HEK293T (cell line): ENCODE results near the gene CHAMP1.
"Not testable (repeated sequence)": the region's sequence is repeated elsewhere in the genome, so short reads cannot be mapped to it uniquely, and the experiment has no call there.

Experiments used
- CTCF ChIA-PET: fragments of 350-600 bp; formaldehyde crosslinking; extraction: SDS; loops from one replicate; lab custom pipeline; 2021; ENCODE audit warnings: antibody characterized with exemption, inconsistent platforms; lab: Yijun Ruan, JAX
- POLR2A ChIA-PET: fragments of 350-600 bp; formaldehyde crosslinking; extraction: SDS; loops from one replicate; lab custom pipeline; 2020; ENCODE audit warnings: antibody characterized with exemption, inconsistent platforms; lab: Yijun Ruan, JAX
- DNase-seq: peaks from one replicate; pipeline ENCODE4 v3.0.0; 2012; ENCODE audit warnings: mixed read lengths; ENCODE audit errors: extremely low spot score
- ARNT ChIP-seq: fragments of 450-650 bp; IDR thresholded peaks from 2 replicates; pipeline ENCODE4 v1.6.1; 2017; ENCODE audit warnings: mild to moderate bottlenecking
- BHLHE40 ChIP-seq: fragments of 450-650 bp; IDR thresholded peaks from 2 replicates; pipeline ENCODE4 v1.6.1; 2016; ENCODE audit warnings: mild to moderate bottlenecking, moderate library complexity, borderline replicate concordance
- CTBP1 ChIP-seq: fragments of 450-650 bp; IDR thresholded peaks from 2 replicates; pipeline ENCODE4 v1.6.1; 2016; ENCODE audit warnings: borderline replicate concordance
- ELF4 ChIP-seq: fragments of 450-650 bp; IDR thresholded peaks from 2 replicates; pipeline ENCODE4 v1.6.1; 2017; ENCODE audit warnings: antibody characterized with exemption
- FOXA1 ChIP-seq: fragments of 450-650 bp; IDR thresholded peaks from 2 replicates; pipeline ENCODE4 v1.6.1; 2016; ENCODE audit warnings: mild to moderate bottlenecking
- FOXK2 ChIP-seq: fragments of 450-650 bp; IDR thresholded peaks from 2 replicates; pipeline ENCODE4 v1.6.1; 2016; ENCODE audit warnings: mild to moderate bottlenecking
- FOXM1 ChIP-seq: fragments of 450-650 bp; IDR thresholded peaks from 2 replicates; pipeline ENCODE4 v1.6.1; 2017; ENCODE audit warnings: mild to moderate bottlenecking, borderline replicate concordance
- HDGF ChIP-seq: fragments of 450-650 bp; IDR thresholded peaks from 2 replicates; pipeline ENCODE4 v1.6.1; 2017; ENCODE audit warnings: antibody characterized with exemption, borderline replicate concordance
- L3MBTL2 ChIP-seq: fragments of 450-650 bp; conservative IDR thresholded peaks from 2 replicates; pipeline ENCODE4 v1.6.1; 2016; ENCODE audit warnings: mild to moderate bottlenecking
- LEF1 ChIP-seq: fragments of 450-650 bp; IDR thresholded peaks from 2 replicates; pipeline ENCODE4 v1.6.1; 2017; ENCODE audit warnings: mild to moderate bottlenecking, borderline replicate concordance
- NFRKB ChIP-seq: fragments of 450-650 bp; IDR thresholded peaks from 2 replicates; pipeline ENCODE4 v1.6.1; 2016; ENCODE audit warnings: mild to moderate bottlenecking, moderate library complexity
- PKNOX1 ChIP-seq: fragments of 450-650 bp; IDR thresholded peaks from 2 replicates; pipeline ENCODE4 v1.6.1; 2016
- SP1 ChIP-seq: fragments of 450-650 bp; IDR thresholded peaks from 2 replicates; pipeline ENCODE4 v1.6.1; 2017
- SUZ12 ChIP-seq: fragments of 450-650 bp; IDR thresholded peaks from 2 replicates; pipeline ENCODE4 v1.6.1; 2016; ENCODE audit warnings: mild to moderate bottlenecking
- TARDBP ChIP-seq: fragments of 450-650 bp; IDR thresholded peaks from 2 replicates; pipeline ENCODE4 v1.6.1; 2016
- ZNF384 ChIP-seq: fragments of 450-650 bp; IDR thresholded peaks from 2 replicates; pipeline ENCODE4 v1.6.1; 2016

The CHAMP1 gene

DNA sequence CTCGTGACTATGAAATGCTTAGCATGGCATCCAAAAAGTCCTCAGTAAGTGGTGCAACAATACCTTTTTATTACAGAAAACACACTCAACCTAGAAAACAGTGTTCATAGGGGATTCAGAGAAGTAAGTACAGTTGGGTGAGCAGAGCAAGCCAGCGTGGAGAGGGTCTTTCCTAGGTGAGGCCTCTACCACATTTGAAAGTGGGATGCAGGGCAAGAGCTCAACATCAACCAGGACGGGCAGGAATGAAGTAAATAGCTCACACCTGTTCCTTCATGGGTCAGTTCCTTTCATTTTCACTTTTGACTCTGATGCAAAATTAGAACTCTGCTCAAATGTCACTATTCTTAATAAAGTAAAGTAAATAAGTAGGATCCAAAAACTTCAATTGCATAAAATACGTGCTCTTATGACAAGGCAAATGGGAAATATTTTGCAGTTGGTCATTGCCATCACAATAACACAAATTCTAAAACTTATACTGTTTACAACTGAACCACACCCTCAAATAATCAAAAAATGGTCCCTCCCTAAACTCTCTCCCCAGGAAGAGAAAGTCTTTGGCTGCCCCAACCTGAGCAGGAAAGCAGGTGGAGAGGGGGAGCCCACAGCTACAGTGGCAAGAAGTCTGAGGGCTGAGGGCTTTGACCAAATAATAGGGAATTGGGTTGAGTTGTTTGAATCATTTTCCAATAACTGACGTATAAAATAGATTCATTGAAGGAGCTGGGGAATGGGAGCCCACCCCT is 20.2 kb downstream of the CHAMP1 start:
- TF ChIP-seq FOXM1, result no peak
- no peak for TF ChIP-seq CTBP1
- no peak for TF ChIP-seq BHLHE40
- no peak for TF ChIP-seq L3MBTL2
- TF ChIP-seq TARDBP, result no peak
- TF ChIP-seq LEF1, result no peak
- no peak for TF ChIP-seq SUZ12
- TF ChIP-seq ELF4, result no peak
- no peak for TF ChIP-seq PKNOX1
- TF ChIP-seq ARNT, result no peak
- TF ChIP-seq ZNF384, result no peak
- no peak for TF ChIP-seq FOXA1
- TF ChIP-seq FOXK2, result no peak
- no peak for TF ChIP-seq SP1
- no peak for TF ChIP-seq HDGF
- TF ChIP-seq NFRKB, result no peak
- POLR2A ChIA-PET, result no interaction called here
- CTCF ChIA-PET, result interaction anchor here (0.9 kb wide), 1 partner anchor 18 kb away, joined by 3 read pairs; no protein-coding TSS in a partner anchor
- no peak for DNase-seq

DNA sequence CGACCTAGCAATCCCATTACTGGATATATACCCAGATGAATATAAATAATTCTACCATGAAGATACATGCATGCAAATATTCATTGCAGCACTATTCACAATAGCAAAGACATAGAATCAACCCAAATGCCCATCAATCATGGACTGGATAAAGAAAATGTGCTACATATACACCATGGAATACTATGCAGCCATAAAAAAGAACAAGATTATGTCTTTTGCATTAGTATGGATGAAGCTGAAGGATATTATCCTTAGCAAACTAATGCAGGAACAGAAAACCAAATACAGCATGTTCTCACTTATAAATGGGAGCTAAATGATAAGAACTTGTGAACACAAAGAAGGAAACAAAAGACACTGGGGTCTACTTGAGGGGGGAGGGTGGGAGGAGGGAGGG is 22.2 kb downstream of the CHAMP1 start:
- DNase-seq, POLR2A ChIA-PET, CTCF ChIA-PET: not testable (repeated sequence)

DNA sequence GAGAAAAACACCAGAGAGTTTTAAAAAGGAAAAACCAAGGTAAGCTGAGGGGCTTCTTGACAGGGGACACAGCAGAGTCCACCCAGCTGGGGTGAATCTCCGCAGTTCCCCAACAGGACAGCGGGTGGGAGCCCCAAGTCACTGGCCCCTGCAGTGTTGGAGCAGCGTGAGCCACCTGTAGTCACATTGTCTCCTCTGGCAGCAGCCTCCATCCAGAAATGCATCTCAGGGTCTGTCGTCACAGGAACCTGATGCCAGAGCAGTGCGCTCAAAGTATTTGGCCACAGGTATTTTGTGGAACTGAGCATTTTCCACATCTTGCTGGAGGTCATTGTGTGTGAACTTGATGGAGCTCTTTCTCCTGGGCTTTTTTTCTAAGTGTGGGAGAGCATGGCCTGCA is 24.7 kb downstream of the CHAMP1 start:
- ChIA-PET CTCF (no interaction called here), POLR2A (no interaction called here)

DNA sequence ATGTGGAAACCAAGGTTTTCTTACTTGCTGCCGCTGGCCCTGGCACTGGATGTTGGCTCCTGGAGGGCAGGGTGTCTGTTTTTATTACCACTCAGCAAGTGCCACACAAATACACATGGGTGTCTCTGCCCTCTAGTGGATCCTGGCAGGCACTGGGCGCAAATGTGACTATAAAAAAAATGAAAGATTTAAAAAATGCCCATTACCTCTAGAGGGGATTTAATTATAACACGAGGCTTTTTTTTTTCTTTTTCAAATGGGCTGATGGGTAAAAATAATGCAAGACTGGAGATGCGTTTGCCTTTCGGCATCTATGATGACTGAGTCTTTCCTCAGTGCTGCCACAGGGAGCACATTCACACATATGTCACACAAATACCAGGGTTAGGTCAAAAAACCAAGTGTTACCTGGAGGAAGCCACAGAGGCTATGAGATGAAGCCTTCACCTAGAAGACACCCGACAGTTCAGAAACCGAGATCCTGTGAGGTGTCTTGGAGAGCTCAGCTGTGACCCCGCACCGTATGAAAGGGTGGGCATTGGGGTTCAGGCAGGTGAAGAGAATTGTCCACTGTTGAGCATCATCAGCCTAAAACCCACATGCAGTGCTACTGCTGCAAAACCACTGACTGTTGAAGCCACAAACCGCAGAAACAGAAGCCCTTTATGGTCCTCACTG is 25.7 kb downstream of the CHAMP1 start:
- POLR2A ChIA-PET, result no interaction called here
- no peak for DNase-seq
- CTCF ChIA-PET, result no interaction called here
- TF ChIP-seq SP1 (no peak), SUZ12 (no peak), TARDBP (no peak), ELF4 (no peak), FOXM1 (no peak), PKNOX1 (no peak), NFRKB (no peak), CTBP1 (no peak), BHLHE40 (no peak), ARNT (no peak), LEF1 (no peak), L3MBTL2 (no peak), ZNF384 (no peak), HDGF (no peak), FOXK2 (no peak)

More for the DNA sequence above, 24.7 kb downstream of the CHAMP1 start:
- DNase-seq, result no peak
- TF ChIP-seq BHLHE40 (no peak), ZNF384 (no peak), SUZ12 (no peak), NFRKB (no peak), ELF4 (no peak), FOXA1 (no peak), TARDBP (no peak), HDGF (no peak), CTBP1 (no peak), FOXM1 (no peak), SP1 (no peak), L3MBTL2 (no peak), ARNT (no peak), LEF1 (no peak), PKNOX1 (no peak), FOXK2 (no peak)

GRCh38 chr13:114341003-114341777 is 26.9 kb downstream of the CHAMP1 start:
- DNase-seq, result no peak
- POLR2A ChIA-PET, result no interaction called here
- no peak for TF ChIP-seq L3MBTL2
- no peak for TF ChIP-seq FOXK2
- no peak for TF ChIP-seq TARDBP
- TF ChIP-seq ELF4, result no peak
- TF ChIP-seq NFRKB, result no peak
- no peak for TF ChIP-seq SP1
- TF ChIP-seq BHLHE40, result no peak
- no peak for TF ChIP-seq CTBP1
- TF ChIP-seq ZNF384, result no peak
- TF ChIP-seq ARNT, result no peak
- no peak for TF ChIP-seq LEF1
- no peak for TF ChIP-seq PKNOX1
- no peak for TF ChIP-seq HDGF
- no peak for TF ChIP-seq SUZ12
- CTCF ChIA-PET, result interaction anchor here (0.6 kb wide), 1 partner anchor 91 kb away, joined by 3 read pairs; no protein-coding TSS in a partner anchor

DNA sequence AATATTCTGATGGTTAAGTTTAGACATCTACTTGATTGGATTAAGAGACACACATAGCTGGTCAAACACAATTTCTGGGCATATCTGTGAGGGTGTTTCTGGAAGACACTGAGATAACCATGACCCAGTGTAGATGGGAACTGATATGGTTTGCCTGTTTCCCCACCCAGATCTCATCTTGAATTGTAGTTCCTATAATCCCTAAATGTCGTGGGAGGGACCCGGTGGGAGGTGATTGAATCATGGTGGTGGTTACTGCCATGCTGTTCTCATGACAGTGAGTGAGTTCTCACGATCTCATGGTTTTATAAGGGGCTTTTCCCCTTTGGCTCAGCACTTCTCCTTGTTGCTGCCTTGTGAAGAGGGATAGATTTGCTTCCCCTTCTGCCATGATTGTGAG is 33.0 kb downstream of the CHAMP1 start:
- CTCF ChIA-PET, DNase-seq, POLR2A ChIA-PET: not testable (repeated sequence)

GRCh38 chr13:114352763-114353162 is 38.5 kb downstream of the CHAMP1 start:
- DNase-seq, POLR2A ChIA-PET: not testable (repeated sequence)
- CTCF ChIA-PET, result interaction anchor here (1.0 kb wide), 1 partner anchor 18 kb away, joined by 3 read pairs; no protein-coding TSS in a partner anchor

- POLR2A ChIA-PET, DNase-seq: not testable (repeated sequence)
- CTCF ChIA-PET, result interaction anchor here (1.0 kb wide), 1 partner anchor 19 kb away, joined by 3 read pairs; no protein-coding TSS in a partner anchor
Measured at GRCh38 chr13:114353382-114353781, 39.1 kb downstream of the CHAMP1 start.
